Fibroblast of lung (primary cell): Measurements from ENCODE around the gene ASAH2B.
"Not testable (repeated sequence)": the region's sequence is repeated elsewhere in the genome, so short reads cannot be mapped to it uniquely, and the experiment has no call there.

Source experiments
- EZH2 ChIP-seq: IDR thresholded peaks from 2 replicates; pipeline ENCODE4 v1.5.1; 2012; ENCODE audit warnings: low read length, control low read depth, mild to moderate bottlenecking; ENCODE audit errors: missing control alignments
- TF ChIP-seq, protein P1 (sequence below), 2 donors: IDR thresholded peaks in 1 of 2; conservative IDR thresholded peaks in 1 of 2; 1 replicate in 1 of 2; 2 replicates in 1 of 2; pipeline ENCODE4 v1.5.1; 2011 to 2012; ENCODE audit warnings: low read length in 2 of 2, control low read depth in 1 of 2, inconsistent platforms in 1 of 2, low read depth in 1 of 2, mild to moderate bottlenecking in 1 of 2

DNA sequence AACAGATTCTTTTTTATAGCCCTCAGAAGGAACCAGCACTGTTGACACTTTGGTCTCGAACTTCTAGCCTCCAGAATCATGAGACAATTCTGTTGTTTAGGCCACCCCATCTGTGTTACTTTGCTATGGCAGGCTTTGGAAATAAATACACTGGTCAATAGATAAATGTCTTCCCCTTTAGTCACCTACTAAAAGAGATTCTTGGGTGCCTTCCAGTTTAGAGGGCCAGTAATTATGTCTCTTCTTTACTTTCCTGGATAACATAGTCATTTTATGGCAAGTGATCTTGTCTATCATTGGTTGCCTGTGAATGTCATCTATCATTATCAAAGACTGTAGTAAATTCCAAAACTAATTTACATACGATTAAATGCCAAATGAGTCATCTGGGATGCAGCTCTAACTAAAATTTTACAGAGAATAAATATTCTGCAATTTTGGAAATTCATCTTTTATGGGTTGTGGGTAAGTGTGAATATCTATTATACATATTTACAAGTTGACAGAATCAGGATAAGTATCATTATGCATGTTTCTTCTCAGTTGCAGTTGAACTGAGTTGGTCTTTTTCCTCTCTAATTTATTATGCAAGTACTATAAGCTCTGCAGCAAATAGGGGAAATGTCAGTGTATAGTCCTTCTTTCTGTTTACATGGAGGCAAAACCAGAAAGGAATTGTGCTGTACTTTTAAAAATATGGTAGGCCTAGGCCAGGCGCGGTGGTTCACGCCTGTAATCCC is 27.2 kb downstream of the ASAH2B start:
- TF ChIP-seq, protein P1, sequence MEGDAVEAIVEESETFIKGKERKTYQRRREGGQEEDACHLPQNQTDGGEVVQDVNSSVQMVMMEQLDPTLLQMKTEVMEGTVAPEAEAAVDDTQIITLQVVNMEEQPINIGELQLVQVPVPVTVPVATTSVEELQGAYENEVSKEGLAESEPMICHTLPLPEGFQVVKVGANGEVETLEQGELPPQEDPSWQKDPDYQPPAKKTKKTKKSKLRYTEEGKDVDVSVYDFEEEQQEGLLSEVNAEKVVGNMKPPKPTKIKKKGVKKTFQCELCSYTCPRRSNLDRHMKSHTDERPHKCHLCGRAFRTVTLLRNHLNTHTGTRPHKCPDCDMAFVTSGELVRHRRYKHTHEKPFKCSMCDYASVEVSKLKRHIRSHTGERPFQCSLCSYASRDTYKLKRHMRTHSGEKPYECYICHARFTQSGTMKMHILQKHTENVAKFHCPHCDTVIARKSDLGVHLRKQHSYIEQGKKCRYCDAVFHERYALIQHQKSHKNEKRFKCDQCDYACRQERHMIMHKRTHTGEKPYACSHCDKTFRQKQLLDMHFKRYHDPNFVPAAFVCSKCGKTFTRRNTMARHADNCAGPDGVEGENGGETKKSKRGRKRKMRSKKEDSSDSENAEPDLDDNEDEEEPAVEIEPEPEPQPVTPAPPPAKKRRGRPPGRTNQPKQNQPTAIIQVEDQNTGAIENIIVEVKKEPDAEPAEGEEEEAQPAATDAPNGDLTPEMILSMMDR (conservative IDR thresholded peaks at IDR 0.05 in 1 of 2, IDR thresholded peaks at IDR 0.05 in 1 of 2; ENCODE audit: low read depth in 1 of 2, low read length in 2 of 2): not testable (repeated sequence)
- not testable (repeated sequence) for TF ChIP-seq EZH2
